ENCODE results near the gene DQX1. TPM values are rescaled to one million over a fixed set of nuclear protein-coding genes. Genes with fewer than 3 reads are reported as not detected.

Gene DQX1
- total RNA-seq, 2 experiments from 2014 or later = 0.50 to 0.96 TPM

DNA sequence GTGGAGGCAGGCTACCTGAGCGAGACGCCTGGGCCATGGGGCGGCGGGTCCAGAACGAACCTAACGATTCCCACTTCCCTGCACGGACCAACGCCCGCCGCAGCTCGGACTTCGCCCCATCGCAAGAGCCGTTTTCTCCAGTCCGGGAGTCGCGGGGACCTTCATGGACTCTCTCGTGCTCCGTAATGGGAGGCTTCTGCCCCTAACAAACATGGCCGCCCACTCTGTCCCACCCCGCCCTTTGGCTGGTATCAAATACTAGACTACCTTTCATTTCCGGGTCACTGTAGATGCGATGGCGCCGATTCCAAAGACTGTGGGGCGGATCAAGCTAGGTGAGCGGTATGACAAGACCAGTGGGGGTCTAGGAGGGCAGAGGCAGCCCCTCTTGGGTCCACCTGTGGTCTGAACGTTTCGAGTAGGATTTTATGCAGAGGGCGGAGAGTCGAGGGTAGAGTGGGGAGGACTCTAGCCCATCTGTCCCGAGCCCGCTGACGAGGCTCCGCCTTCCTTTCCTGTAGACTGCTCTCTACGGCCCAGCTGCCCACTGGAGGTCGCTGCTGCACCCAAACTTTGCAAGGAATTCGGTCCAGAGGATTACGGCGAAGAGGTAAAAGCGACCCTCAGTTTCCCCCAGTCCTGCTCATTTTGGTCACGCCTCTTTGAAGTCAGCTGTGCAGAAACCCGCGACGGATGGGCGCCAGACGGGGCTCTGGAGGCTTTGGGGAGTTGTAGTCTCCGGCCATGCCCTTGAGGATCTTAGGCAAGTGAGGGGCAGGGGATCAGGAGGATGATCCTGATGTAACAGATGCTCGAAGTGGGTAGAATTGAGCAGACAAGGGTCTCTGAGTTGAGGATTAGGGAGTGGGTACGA, 43.0 kb downstream of the DQX1 start, which contains the start of the genes CCDC142 and TTC31:
Gene CCDC142, minus strand, starts transcription at position 198 of the 874 bp plus-strand sequence. Its CDS starts 161 bp downstream, at position 37.
Gene TTC31, plus strand, starts transcription at position 281 of the 874 bp plus-strand sequence. Its CDS starts 15 bp downstream, at position 296.
- Mint-ChIP-seq H3K9me3 (no peaks in the 10 kb centered on the region), H3K36me3 (ENCODE audit: low read depth) (peaks cover 22% of the 10 kb centered on the region), H3K27ac (peak within 1 kb of the TSS; percentile 100), H3K4me3 (peak within 1 kb of the TSS; percentile 86), H3K27me3 (no peaks in the 10 kb centered on the region), H3K4me1 (ENCODE audit: low read depth) (peaks cover 25% of the 10 kb centered on the region)
- intact Hi-C loops (cut with micrococcal nuclease) = loop anchor here (1.0 to 5.0 kb wide), 3 partner anchors 28 to 104 kb away; partner anchors contain the start of gene INO80B
- peak; percentile 98 for DNase-seq
- POLR2A ChIA-PET = interaction anchor here (0.7 to 4.2 kb wide), 17 partner anchors 10 to 284 kb away, joined by 3 to 48 read pairs (median 4); partner anchors contain the start of genes AUP1, HTRA2, INO80B and LBX2
- TF ChIP-seq, protein P1, sequence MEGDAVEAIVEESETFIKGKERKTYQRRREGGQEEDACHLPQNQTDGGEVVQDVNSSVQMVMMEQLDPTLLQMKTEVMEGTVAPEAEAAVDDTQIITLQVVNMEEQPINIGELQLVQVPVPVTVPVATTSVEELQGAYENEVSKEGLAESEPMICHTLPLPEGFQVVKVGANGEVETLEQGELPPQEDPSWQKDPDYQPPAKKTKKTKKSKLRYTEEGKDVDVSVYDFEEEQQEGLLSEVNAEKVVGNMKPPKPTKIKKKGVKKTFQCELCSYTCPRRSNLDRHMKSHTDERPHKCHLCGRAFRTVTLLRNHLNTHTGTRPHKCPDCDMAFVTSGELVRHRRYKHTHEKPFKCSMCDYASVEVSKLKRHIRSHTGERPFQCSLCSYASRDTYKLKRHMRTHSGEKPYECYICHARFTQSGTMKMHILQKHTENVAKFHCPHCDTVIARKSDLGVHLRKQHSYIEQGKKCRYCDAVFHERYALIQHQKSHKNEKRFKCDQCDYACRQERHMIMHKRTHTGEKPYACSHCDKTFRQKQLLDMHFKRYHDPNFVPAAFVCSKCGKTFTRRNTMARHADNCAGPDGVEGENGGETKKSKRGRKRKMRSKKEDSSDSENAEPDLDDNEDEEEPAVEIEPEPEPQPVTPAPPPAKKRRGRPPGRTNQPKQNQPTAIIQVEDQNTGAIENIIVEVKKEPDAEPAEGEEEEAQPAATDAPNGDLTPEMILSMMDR (IDR thresholded peaks at IDR 0.05) = peak; percentile 83
- CTCF ChIA-PET = interaction anchor here (0.7 to 5.9 kb wide), 29 partner anchors 9 to 116 kb away, joined by 3 to 108 read pairs (median 4); partner anchors contain the start of genes AUP1, HTRA2, INO80B and LBX2
- ATAC-seq = peak; percentile 93

DNA sequence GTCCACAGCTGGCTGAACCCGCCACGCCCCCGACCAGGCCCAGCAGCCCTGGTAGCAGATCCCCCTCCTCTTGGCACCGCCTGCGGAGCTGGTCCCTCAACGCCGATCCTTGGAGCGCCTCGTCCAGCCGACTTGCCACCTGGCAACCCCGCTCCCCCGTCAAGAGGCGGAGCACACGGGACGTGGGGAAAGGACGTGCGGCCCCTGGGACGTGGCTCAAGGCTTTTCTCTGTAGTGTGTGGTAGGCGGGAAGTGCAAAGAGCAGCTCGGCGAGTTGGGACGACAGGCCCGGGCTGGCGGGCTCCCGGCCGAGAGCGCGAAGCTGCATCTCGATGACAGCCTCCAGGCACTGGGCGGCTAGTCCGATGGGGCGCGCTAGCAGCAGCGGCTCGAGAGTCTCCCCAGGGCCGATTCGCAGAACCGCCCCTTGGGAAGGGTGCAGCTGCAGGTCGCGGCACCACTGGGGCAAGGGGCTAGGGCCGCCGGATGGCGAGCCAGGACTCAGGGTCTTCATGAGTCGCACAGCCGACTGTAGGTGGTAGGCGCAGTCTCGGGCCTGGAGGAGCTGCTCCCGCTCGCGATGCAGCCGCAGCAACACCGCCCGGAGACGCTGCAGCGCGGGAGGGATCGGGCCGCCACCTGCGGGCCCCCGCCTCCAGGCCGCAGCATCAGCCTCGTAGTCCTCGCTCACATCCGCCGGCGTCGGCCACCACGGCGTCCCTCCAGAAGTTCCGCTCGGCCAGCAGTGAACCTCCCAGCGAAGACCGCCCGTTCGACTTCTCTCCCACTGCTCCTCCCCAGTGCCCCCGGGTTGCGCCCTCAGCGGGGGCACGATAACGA, 43.9 kb downstream of the DQX1 start:
- TF ChIP-seq, protein P1 (IDR thresholded peaks at IDR 0.05) = no peak
- peaks cover 28% of the 10 kb centered on the region for H3K4me1 Mint-ChIP-seq (ENCODE audit: low read depth)
- peak overlapping the region; percentile 86 for H3K4me3 Mint-ChIP-seq
- CTCF ChIA-PET = interaction anchor here (0.7 to 5.9 kb wide), 27 partner anchors 8 to 117 kb away, joined by 3 to 108 read pairs (median 5); partner anchors contain the start of genes AUP1, HTRA2, INO80B and LBX2
- intact Hi-C loops (cut with micrococcal nuclease) = loop anchor here (2.0 to 5.0 kb wide), 2 partner anchors 27 to 50 kb away; partner anchors contain the start of gene INO80B
- peak; percentile 68 for DNase-seq
- H3K27me3 Mint-ChIP-seq = no peaks in the 10 kb centered on the region
- peaks cover 27% of the 10 kb centered on the region for H3K36me3 Mint-ChIP-seq (ENCODE audit: low read depth)
- peak; percentile 46 for ATAC-seq
- peak overlapping the region; percentile 100 for H3K27ac Mint-ChIP-seq
- POLR2A ChIA-PET = interaction anchor here (0.6 to 4.2 kb wide), 19 partner anchors 9 to 283 kb away, joined by 3 to 48 read pairs (median 4); partner anchors contain the start of genes AUP1, HTRA2, INO80B and LBX2
- H3K9me3 Mint-ChIP-seq = no peaks in the 10 kb centered on the region

DNA sequence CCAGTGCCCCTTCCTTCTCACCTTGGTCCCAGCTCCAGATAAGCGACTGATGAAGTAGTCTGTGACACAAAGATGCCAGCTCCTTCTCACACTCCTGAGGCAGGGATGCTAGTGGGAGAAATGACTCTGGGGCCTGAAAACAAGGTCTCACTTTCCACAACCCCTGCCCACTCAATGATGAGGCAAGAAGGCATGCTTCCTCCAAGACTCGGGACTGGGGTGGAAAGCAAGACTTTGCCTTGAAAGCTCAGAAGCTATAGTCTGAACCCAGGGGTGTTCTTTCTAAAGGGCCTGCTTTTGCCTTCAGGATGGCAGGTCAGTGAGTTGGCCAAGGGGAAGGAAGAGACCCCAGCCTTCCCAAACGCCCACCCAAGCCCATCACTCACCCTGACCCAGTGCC, 44.6 kb downstream of the DQX1 start:
- TF ChIP-seq, protein P1 (IDR thresholded peaks at IDR 0.05) = no peak
- ATAC-seq = no peak
- Mint-ChIP-seq H3K27me3 (no peaks in the 10 kb centered on the region), H3K36me3 (ENCODE audit: low read depth) (peaks cover 29% of the 10 kb centered on the region), H3K27ac (no peak overlapping the region), H3K4me1 (ENCODE audit: low read depth) (peaks cover 28% of the 10 kb centered on the region), H3K9me3 (no peaks in the 10 kb centered on the region), H3K4me3 (peak overlapping the region; percentile 86)
- ChIA-PET CTCF (interaction anchor here (1.0 to 5.9 kb wide), 15 partner anchors 9 to 147 kb away, joined by 3 to 108 read pairs (median 9); partner anchors contain the start of genes INO80B, LBX2, MOGS and MRPL53), POLR2A (interaction anchor here (0.6 to 4.2 kb wide), 11 partner anchors 8 to 190 kb away, joined by 3 to 48 read pairs (median 10); partner anchors contain the start of genes AUP1, HTRA2, INO80B and LBX2)
- intact Hi-C loops (cut with micrococcal nuclease) = loop anchor here (5.0 kb wide), 1 partner anchor 51 kb away; no protein-coding TSS in a partner anchor
- DNase-seq = no peak

DNA sequence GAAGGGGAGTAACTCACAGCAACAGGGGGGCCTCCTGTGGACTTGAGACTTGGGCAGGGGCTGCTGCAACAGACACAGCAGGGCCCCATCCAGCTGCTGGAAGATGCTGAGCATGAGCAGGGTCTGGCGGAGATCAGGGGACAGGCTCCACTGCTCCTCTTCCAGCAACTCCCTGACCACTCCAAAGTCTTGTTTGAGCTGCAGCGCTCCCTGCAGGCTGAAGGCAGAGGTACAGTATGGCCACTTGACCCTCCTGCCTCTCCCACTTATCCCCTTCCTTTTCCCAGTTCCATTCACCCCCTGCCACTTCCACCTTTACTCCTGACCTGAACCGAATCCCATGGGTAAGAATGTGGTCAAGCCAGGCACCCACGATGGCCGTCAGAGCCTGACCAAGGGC, 51.1 kb downstream of the DQX1 start:
- intact Hi-C loops (cut with micrococcal nuclease) = no loop called here
- POLR2A ChIA-PET = interaction anchor here (1.0 to 2.9 kb wide), 4 partner anchors 7 to 21 kb away, joined by 3 to 43 read pairs (median 4); partner anchors contain the start of genes CCDC142 and TTC31
- ATAC-seq (no peak), DNase-seq (no peak)
- Mint-ChIP-seq H3K36me3 (ENCODE audit: low read depth) (peaks cover 33% of the 10 kb centered on the region), H3K9me3 (no peaks in the 10 kb centered on the region), H3K27ac (no peak overlapping the region), H3K27me3 (no peaks in the 10 kb centered on the region), H3K4me1 (ENCODE audit: low read depth) (peaks cover 21% of the 10 kb centered on the region), H3K4me3 (no peak overlapping the region)
- CTCF ChIA-PET = interaction anchor here (0.9 to 3.8 kb wide), 8 partner anchors 8 to 208 kb away, joined by 3 to 20 read pairs (median 4); partner anchors contain the start of genes CCDC142, DQX1 and TTC31
- TF ChIP-seq, protein P1 (IDR thresholded peaks at IDR 0.05) = peak; percentile 45
